NOMO-1 treated with DMSO at 0.1 percent for 48 hours (cell line): Measurements from ENCODE around the gene SYT7.
"Not testable (repeated sequence)": the region's sequence is repeated elsewhere in the genome, so short reads cannot be mapped to it uniquely, and the experiment has no call there.

ENCODE experiments used
- DNase-seq: peaks from one replicate; lab custom pipeline; 2025; ENCODE audit not compliant: unreplicated experiment; lab: John Stamatoyannopoulos, UW

Gene SYT7, protein sequence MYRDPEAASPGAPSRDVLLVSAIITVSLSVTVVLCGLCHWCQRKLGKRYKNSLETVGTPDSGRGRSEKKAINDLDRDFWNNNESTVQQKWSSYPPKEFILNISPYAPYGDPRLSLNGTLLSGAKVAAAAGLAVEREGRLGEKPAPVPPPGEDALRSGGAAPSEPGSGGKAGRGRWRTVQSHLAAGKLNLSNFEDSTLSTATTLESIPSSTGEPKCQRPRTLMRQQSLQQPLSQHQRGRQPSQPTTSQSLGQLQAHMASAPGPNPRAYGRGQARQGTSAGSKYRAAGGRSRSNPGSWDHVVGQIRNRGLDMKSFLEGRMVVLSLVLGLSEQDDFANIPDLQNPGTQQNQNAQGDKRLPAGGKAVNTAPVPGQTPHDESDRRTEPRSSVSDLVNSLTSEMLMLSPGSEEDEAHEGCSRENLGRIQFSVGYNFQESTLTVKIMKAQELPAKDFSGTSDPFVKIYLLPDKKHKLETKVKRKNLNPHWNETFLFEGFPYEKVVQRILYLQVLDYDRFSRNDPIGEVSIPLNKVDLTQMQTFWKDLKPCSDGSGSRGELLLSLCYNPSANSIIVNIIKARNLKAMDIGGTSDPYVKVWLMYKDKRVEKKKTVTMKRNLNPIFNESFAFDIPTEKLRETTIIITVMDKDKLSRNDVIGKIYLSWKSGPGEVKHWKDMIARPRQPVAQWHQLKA

DNA sequence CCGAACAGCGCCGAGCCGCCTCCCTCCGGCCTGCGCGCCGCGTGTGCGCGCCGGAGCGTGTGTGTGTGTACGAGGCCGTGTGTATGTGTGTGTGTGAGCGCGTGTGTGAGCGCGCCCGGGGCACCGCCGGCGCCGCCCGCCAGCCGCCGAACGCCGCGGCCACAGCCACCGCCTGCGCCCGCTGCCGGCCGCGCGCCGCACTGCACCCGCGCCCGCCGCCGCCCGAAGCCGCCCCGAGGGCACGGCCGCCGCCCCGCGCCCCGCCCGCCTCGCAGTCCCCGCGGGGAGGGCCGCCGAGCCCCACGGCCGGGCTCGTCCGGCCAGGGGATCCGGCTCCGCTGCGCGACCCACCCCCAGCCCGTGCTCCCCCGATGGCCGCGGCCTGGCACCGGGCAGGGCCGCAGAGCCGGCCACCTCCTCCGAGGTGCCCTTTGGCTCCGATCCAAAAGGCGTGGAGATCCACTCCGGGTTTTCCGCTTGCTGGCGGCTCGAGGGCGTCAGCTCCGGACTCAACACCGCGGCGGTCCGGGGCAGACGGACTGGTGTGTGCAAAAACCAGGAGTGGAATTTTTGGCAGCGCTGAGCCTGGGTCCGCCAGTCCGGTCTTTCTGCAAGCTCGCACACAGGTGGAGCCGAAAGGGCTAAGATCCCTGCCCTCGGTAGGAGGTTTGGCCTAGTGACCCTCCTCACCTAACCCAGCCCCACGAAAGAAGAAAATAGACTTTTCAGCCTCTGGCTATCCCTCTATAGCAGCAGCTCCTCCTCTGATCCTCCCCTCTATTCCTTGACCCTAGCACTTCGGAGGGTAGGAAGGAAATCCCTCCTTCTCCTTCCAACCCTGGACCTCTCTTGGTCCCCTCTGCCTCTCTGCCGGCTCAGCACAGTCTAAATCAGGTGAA lies at the start of gene SYT7:
Gene SYT7 (minus strand): TSS at position 47 of the 899 bp plus-strand sequence. CDS start 256 bp downstream, outside the sequence.
- peak; percentile 82 for DNase-seq

DNA sequence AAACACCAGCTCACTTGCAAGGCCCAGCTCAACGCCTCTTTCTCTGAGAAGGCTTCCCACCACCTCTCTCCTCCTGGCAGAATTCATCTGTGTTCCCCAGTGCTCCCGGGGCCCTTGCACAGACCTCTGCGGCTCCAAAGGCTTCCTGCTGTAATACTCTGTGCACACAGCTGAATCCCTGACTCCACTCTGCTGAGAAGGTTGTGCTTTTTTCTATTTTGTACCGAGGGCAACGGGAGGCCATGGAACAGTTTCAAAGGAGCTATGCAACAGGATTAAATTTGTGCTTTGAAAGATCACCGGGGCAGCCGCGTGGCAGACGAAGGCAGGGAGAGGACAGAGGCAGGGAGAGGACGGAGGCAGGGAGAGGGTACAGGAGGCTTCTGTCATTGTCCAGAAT lies 49.2 kb upstream of the SYT7 start:
- DNase-seq: no peak

DNA sequence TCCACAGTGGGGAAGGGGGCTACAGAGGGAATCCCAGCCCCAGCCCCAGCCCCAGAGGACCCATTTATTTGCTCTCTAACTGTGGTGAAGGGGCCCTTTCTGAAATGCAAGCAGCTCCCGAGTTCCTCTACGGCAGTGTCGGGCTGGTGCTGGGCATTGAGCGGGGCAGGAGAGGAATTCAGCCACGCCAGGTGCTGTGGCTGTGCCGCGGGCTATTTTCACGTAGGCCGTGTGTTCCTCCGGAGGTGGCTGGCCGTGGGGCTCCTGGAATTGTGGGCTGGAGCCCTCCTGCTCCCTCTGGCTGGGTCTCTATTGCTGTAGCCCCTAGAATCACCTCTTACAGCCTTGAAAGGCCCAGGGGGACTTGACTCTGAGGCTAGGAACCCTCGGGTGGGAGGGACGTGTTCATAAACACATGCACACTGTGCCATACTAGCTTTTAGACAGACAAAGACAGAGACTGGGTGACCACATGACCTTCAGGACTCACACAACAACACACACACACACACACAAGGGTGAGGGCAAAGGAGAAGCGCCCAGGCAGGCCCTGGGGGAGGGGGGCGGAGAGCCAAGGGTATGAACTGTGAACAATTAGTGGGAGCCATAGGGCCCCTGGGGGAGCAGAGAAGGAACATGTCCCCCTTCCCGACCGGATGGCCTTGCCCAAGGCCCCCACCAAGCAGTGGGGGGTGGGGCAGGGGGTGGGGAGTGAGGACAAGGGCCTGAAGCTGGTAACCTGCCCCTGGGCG lies 48.4 kb upstream of the SYT7 start:
- no peak for DNase-seq

DNA sequence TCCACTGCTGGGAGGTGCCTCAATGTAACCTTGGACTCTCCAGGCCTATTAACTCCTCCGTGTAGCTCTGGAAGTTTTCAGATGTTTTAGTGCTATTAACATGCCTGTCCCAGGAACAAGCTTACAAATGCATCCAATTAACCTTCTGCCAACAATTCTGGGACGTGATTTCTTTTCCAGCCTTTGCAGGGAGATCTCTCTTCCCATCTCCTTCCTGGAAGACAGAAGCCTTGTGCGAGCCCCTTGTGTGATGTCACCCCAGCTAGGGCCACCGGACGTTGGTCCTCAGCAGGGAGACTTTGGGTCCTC lies 47.7 kb upstream of the SYT7 start:
- DNase-seq: no peak

DNA sequence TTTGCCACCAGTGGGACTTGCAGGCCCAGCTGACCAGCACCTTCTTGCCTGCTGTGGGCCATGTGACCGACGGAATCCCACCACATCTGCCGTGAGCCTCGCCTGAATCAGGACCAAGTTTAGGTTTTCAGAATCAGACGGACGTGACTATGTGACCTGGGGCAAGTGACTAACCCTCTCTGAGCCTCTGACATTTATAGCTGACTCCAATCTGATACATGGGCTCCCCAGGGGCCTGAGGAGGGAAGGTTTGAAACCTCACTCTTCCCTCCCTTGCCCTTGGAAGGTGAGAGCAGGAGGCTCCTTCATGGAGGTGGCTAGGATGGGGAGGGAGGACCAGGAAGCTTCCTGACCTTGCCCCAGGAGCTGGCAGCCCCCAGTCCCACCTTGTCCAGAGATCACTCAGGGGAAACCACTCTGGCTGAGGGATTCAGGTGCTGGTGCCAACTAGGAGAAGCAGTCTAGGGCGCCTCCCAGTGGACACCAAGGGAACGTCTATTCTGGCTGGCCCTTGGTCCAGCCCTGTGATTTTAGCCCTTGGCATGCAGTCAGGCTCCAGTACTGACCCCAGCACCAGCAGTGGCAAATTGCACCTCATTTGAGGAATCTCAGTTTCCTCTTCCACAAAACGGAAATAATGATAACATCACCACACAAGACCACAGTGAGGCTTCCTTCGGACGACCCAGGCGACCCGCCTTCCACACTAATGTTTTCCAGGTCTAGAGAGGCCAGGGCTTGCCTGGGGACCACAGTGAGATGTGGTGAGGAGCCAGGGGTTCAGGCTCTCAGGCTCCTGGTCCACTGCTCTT lies 47.2 kb upstream of the SYT7 start:
- peak; percentile 12 for DNase-seq

DNA sequence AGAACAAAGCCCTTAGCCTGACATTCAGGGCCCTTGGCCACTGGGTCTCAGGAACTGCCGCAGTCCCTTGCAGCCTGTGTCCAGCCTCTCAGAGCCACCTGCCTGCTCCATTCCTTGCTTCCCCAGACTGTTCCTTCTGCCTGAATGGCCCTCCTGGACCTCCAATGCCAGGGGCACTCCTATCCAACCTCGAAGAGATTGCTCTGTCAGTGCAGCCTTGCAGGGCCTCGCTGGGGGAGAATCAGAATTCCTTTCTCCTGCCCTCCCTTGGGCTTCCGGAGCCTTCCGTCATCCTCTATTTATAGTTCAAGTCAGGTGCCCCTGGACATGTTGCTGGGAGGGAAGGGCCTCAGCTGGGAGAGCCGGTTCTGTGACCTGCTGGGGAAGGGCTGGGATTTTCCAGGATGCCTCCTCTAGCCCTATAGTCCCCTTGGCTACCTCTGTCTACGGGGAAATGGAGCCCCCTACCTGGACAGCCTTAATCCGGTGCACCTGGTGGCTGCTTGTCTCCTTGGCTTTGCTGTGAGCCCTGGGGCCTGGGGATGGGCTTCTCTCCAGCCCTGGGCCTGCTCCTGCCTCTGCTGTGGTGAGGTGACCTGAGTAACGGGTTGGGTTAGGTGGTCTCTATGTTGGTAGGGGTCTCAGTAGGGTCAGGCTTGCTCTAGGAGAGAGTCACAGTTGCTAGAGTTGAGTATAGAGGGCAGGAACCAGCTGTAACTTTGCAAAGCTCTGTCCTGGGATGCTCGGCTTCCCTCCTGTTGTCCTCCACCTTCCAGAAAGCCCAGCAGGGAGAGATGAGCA lies 45.9 kb upstream of the SYT7 start:
- no peak for DNase-seq

DNA sequence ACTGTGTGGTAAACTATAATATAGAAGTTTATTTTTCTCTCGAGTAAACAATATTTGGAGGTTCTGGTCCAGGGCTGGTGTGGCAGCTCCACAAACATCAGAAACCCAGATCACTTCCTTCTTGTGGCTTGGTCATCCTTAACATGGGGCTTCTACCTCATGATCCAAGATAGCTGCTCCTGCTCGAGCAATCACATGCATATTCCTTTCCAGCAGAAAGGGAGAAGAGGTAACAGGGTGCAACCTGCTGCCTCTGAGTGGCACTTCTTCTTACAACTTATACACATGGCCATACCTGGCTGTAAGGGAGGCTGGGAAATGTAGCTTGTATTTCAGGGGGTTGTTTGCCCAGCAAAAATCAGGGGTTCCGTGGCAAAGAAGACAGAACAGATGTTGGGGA lies 44.6 kb upstream of the SYT7 start:
- no peak for DNase-seq

DNA sequence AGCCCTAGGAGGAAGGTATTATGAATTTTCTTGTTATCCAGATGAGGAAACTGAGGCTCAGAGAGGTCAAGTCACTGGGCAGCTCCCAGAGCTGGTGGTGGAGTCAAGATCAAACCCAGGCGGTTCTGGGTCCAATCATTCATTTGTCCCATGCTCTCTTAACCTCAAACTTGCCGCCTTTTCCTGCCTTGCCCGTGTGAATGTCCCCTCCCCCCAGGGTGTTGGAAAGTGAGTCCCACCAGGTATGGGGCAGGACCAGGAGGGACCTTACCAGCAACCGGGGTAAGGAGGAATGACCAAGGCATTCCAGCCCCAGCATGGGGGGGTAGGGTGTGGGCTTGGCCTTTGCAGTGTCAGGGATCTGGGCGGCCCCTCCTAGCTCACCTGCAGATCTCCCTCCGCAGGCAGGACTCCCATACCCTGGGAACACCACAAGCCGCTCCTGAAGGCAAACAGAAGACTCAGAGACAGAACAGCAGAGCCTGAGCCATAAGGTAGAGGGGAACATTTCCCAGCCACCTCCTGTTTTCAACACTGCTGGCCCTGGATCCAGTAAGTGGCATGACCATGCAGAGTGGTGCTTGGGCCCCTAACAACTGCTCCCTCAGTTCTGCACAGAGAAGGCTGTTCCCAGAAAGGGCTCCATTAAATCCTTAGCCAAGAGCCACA lies 41.2 kb upstream of the SYT7 start:
- DNase-seq: no peak

DNA sequence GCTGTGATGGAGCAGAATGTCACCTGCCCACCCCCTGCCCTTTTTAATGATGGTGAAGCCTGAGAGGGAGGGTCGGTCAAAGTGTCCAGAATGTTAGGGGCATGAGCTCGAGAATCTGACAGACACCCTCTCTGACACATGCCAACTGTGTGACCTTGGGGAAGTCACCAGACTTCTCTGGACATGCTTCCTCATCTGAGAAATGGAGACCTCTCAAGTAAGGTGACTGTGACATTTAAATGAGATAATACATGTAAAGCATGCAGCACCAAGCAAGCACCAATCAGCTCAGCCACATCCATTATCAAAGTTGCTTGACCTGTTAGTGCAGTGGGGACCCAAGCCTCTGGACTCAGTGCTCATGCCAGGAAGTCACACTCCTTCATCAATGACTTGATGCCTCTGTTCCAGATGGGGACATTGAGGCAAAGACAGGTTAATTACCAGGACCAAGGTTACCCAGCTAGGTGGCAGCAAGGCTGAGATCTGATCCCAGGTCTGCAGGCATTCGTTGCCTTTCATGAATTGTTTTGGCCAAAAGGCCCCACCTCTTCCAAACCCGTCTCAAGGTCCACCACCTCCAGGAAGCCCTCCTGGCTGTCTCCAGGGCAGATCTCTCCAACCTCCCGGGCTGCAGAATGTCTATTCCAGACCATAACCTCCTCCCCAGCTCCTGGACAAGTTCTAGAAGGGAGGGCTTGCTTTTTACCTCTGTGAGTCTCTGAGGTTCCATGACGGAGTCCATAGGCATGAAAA lies 38.8 kb upstream of the SYT7 start:
- DNase-seq: no peak

DNA sequence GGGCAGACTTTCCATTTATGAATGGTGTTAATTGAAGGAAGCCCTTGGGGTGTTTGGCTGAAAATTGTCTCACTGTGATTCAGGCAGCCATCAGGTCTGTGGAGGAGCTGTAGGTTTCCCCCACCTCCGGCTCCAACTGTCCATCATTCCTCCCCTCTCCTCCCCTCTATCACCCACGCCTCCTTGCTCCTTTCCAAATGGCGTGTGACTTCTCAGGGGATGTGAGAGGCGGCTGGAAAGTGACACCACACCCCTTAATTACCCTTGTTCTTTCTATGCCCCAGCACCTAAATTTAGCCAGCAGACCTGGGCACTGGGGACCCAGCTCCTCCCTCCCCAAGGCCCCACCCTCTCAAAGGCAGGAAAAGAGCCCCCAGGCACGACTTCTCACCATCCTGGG lies 38.1 kb upstream of the SYT7 start:
- no peak for DNase-seq

DNA sequence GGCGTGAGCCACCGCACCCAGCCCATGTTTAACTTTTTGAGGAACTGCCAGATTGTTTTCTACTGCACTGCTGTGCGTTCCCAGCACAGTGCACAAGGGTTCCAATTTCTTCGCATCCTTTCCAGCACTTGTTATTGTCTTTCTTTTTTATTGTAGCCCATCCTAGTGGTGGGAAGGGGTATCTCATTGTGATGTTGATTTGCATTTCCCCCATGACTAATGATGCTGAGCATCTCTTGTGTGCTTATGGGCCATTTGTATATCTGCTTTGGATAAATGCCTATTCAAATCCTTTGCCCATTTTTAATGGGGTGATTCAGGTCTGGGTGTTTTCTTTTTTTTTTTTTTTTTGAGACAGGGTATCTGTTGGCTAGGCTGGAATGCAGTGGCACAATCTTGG lies 36.6 kb upstream of the SYT7 start:
- DNase-seq: no peak

DNA sequence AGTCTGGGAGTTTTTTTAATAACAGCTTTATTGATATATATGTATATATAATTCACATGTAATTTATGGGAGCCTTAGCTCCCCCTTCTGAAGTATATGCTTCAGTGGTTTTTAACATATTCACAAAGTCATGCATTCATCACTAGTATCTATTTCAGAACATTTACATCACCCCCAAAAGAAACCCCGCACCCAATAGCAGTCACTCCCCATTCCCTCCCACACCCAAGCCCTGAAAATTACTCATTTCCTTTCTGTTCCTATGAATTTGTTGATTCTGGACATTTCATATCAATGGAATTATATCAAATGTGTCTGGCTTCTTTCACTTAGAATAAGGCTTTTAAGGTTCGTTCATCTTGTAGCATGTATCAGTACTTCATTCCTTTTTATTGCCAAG lies 35.6 kb upstream of the SYT7 start:
- no peak for DNase-seq

DNA sequence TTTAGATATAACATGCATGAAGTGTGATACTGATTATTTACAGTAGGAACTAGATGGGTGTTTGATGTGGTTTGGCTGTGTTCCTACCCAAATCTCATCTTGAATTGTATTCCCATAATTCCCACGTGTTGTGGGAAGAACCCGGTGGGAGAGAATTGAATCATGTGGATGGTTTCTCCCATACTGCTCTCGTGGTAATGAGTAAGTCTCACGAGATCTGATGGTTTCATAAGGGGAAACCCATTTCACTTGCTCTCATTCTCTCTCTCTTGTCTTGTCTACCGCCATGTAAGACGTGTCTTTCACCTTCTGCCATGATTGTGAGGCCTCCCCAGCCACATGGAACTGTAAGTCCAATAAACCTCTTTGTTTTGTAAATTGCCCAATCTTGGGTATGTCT lies 33.9 kb upstream of the SYT7 start:
- not testable (repeated sequence) for DNase-seq

DNA sequence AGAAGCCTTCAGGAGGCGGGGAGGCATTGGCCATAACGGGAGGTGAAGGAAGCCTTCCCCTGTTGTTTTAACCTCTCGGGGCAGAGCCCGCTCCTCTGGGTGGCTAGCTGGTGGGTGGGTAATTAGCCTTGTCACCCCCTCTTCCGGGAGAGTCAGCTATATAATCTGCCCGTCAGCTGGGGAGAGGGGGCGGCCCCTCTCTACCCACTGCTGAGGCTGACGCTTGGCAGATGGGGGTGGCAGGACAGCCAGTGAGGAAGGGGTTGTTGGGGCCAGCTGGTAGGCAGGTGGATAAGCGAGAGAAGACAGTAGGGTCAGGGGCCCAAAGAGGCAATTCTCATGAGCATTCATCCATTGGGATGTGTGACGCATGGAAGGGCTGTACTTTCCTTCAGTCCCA lies 33.0 kb upstream of the SYT7 start:
- DNase-seq: no peak

DNA sequence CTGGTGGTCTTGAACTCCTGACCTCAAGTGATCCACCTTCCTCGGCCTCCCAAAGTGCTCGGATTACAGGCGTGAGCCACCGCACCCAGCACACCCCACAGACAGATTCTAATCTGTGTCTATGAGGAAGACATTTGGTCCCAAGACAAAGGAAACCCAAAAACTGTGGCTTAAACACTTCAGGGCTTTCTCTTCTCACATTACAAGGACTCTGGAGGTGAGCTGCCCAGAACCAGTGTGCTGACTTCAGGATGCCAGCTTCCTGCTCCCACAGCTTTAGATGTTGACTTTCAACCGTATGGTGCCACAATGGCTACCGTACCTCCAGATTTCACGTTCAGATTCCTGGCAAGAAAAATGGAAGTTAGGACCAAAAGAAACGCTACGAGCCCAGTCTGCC lies 32.2 kb upstream of the SYT7 start:
- DNase-seq: no peak

DNA sequence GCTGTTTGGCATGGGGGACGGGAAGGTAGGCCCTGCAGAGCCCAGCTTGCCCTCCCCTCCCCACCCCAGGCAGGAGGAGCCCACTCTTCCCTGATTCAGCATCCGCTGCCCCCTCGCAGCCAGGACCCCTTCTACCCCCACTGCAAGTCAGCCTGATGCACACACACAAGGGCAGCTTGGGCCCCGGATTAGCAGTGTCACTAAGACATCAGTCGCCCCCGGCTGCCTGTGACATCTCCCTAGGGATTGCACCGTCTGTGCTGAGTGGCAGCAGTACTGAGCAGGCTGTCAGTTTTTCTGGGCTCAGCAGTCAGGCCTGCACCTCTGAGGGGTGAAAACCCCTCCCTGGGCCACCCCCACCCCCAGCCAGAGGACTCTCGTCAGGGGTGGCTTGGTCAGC lies 30.4 kb upstream of the SYT7 start:
- DNase-seq: no peak

DNA sequence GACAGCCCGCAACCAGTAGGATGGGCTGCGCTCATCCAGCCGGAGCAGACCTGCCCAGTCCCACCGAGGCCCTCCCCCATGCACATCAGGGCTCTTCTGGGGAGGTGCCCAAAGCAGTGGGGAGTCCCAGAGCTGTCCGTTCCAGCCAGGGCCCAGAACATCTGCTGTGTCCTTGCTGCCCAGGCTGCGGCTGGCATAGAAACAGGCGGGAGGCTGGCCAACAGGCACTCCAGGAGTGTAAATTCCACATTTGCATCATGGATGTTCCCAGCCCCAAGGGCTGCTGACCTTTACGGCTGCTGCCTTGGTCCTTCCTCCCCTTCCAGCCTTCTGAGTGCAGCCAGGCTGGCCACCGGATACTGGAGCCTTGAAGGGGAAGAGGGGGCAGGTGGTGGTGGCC lies 30.0 kb upstream of the SYT7 start:
- DNase-seq: no peak

DNA sequence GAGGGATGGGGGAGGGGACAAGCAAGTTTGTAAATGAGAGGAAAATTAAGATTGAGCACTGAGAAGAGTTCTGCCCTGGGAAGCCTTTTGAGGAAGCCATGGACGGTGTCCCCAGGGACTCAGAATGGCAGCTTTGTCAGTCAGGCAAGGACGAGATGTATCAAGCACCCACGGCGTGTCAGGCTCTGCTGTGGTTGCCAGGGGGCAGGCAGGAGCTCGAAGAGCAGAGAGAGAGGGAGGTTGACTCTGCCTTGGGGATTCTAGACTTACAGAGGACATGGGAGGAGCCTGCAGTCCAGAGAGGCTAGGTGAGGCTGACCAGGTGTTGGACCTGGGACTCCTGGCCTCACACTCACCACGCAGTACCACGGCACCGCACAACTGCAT lies 29.1 kb upstream of the SYT7 start:
- no peak for DNase-seq
